Kidney epithelial cell (primary cell): ENCODE results near the gene HSCB. TPM values are rescaled to one million over a fixed set of nuclear protein-coding genes. Genes with fewer than 3 reads are reported as not detected.

Source experiments
- DNase-seq: peaks from one replicate; pipeline ENCODE4 v3.0.0-alpha.2; 2010; ENCODE audit warnings: low read depth
- H3K27me3 ChIP-seq: 2 replicates; pipeline ENCODE4 v1.6.0; 2011; ENCODE audit warnings: low read length; ENCODE audit not compliant: control insufficient read depth, insufficient read depth
- H3K36me3 ChIP-seq: 2 replicates; pipeline ENCODE4 v1.5.1; 2011; ENCODE audit warnings: low read length; ENCODE audit not compliant: control insufficient read depth, insufficient read depth
- H3K4me3 ChIP-seq: 2 replicates; pipeline ENCODE4 v1.5.1; 2011; ENCODE audit warnings: low read depth, mild to moderate bottlenecking, control low read depth, low read length
- total RNA-seq: library from RNA; depleted of rRNA; stranded (reverse); fragments of >200 nt; gene quantifications from 2 replicates; pipeline ENCODE4 v1.2.3, GENCODE V29; 2015
- TF ChIP-seq, protein P1 (sequence below): IDR thresholded peaks from 2 replicates; pipeline ENCODE4 v1.5.1; 2011; ENCODE audit warnings: mild to moderate bottlenecking, moderate library complexity, low read length, control low read depth, inconsistent platforms; ENCODE audit not compliant: insufficient read depth, poor library complexity, severe bottlenecking

Gene HSCB
- total RNA-seq, 1 donor from 2014 or later = 34.2 TPM

DNA sequence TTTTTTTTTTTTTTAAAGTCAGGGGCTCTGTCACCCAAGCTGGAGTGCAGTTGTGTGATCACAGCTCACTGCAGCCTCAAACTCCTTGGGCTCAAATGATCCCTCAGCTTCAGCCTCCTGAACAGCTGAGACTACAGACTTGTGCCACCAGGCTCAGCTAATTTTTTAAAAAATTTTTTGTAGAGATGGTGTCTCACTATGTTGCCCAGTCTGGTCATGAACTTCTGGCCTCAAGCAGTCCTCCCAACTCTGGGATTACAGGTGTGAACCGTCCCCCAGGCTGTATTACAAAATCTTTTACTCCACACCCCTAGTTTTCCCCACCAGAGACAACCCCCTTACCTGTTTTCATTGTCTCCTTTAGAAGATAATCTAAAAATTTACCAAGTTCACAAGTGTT, 32.5 kb downstream of the HSCB start:
- TF ChIP-seq, protein P1, sequence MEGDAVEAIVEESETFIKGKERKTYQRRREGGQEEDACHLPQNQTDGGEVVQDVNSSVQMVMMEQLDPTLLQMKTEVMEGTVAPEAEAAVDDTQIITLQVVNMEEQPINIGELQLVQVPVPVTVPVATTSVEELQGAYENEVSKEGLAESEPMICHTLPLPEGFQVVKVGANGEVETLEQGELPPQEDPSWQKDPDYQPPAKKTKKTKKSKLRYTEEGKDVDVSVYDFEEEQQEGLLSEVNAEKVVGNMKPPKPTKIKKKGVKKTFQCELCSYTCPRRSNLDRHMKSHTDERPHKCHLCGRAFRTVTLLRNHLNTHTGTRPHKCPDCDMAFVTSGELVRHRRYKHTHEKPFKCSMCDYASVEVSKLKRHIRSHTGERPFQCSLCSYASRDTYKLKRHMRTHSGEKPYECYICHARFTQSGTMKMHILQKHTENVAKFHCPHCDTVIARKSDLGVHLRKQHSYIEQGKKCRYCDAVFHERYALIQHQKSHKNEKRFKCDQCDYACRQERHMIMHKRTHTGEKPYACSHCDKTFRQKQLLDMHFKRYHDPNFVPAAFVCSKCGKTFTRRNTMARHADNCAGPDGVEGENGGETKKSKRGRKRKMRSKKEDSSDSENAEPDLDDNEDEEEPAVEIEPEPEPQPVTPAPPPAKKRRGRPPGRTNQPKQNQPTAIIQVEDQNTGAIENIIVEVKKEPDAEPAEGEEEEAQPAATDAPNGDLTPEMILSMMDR = no peak
- Histone ChIP-seq H3K36me3 (peaks cover 2% of the 10 kb centered on the region), H3K27me3 (no peaks in the 10 kb centered on the region), H3K4me3 (no peak overlapping the region)
- no peak for DNase-seq

DNA sequence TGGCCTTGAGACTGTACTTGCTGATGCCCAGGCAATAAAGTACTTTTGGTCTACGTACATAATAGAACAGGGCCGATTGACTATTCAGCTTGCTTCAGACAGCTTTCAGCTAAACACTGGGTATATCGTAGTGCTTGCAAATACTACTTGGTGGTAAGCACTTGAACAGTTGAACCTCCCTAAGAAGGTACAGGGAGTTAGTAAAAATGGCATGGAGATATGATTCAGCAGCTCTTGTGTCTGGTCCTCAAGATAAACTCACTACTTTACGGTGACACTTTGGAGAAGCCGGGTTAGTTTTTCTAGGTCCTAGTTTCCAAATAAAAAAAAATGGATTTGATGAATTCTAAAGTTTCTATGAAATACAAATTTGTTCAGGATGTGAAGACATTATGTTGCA, 38.0 kb downstream of the HSCB start:
- TF ChIP-seq, protein P1 = no peak
- Histone ChIP-seq H3K27me3 (no peaks in the 10 kb centered on the region), H3K36me3 (no peaks in the 10 kb centered on the region), H3K4me3 (no peak overlapping the region)
- DNase-seq = no peak

DNA sequence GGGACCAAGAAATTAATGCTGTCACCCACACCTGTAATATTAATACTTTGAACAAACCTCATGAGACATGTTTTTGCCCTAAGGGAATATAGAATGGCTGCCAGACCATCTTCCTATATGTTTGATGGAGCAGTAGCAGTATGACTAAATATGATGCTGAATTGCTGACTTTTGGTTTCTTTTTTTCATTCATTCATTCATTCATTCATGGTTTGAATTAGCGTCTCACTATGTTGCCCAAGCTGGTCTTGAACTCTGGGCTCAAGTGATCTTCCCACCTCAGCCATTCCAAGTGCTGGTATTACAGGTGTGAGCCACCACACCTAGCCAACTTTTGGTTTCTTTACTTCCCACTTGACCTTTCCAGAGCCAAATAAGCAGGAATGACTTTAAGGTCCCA, 38.5 kb downstream of the HSCB start:
- Histone ChIP-seq H3K36me3 (no peaks in the 10 kb centered on the region), H3K4me3 (no peak overlapping the region), H3K27me3 (no peaks in the 10 kb centered on the region)
- no peak for DNase-seq
- TF ChIP-seq, protein P1 = no peak

DNA sequence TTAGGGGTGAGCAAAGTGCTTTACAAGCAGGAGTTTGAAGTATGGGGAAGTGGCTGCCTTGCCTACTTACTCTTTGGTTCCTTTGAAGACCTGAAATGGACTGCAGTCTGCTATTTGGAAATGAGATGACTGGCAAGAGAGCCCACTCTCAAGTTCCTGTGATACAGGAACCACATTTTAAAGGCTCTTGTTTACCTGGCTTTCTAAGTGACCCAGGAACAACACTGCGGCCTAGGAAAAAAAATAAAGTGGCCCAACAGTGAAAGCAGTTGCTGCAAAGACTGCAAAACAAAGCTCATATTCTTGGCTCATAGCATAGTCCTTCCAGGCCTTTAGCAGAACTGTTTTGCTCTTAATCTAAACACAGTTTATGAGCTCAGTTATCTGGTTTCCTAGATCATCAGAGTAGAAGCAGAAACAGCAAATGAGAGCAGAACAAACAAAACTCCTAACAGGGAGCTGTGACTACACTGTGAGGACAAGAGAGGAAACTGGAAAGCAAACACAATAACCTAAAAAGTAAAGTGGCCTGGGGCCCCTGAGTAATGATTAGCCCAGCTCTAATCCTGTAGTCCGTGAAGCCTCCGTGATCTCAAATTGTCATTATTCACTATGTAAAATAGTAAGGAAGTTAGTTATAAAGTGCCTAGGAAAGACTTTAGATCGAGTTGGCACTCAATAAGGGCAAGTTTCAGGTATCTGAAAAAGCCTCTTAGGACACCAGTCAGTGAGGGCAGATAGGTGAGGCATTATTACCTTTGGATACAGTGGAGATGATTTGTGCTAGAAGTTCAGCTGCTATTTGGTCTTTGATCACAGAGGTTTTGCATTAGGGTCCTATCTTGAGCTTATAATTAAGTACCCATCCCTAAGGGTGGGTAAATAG, 42.2 kb downstream of the HSCB start:
- Histone ChIP-seq H3K27me3 (no peaks in the 10 kb centered on the region), H3K36me3 (no peaks in the 10 kb centered on the region), H3K4me3 (no peak overlapping the region)
- no peak for DNase-seq
- TF ChIP-seq, protein P1 = no peak

DNA sequence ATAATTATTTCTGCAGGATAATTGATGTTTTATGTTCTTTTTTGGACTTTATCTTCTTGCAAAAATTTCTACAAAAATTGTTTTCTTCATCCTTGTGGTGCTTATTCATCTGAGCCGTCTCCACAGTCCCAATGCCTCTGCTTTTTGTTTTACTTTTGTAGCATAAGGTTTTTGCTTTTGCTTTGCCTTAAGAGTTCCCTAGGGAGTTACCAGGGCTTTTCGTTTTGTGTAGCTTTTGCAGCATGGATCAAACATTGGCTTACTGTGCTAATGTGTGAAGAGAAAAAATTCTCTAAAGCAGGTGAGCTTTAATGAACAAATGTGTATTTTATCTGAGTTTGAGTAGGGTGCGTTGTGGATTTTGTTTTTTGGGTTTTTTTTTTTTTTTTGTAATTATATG, 46.8 kb downstream of the HSCB start:
- no peak for DNase-seq
- TF ChIP-seq, protein P1 = no peak

DNA sequence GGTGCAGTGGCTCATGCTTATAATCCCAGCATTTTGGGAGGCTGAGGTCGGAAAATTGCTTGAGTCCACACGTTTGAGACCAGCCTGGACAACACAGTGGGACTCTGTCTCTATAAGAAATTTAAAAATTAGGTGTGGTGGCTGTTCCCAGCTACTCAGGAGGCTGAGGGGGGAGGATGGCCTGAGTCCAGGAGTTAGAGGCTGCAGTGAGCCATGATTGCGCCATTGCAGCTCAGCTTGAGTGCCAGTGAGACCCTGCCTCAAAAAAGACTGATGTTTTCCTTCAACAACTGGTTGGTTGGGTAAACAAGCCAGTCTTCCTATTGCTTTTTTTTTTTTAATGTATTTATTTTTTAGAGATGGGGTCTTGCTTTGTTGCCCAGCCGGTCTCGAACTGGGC, 49.3 kb downstream of the HSCB start:
- Histone ChIP-seq H3K27me3 (no peaks in the 10 kb centered on the region), H3K36me3 (peaks cover 2% of the 10 kb centered on the region), H3K4me3 (no peak overlapping the region)
- TF ChIP-seq, protein P1 = no peak
- no peak for DNase-seq

More for the DNA sequence above, 46.8 kb downstream of the HSCB start:
- no peaks in the 10 kb centered on the region for H3K27me3 ChIP-seq
- H3K4me3 ChIP-seq = no peak overlapping the region
- H3K36me3 ChIP-seq = no peaks in the 10 kb centered on the region
